HL-60 (cell line): ENCODE measurements around the gene TMED10.
"Not testable (repeated sequence)": the region's sequence is repeated elsewhere in the genome, so short reads cannot be mapped to it uniquely, and the experiment has no call there.

Source experiments
- DNase-seq, 2 experiments: peaks; one replicate each; pipeline ENCODE4 v3.0.0-alpha.2; 2010 to 2020; ENCODE audit warnings: low read depth in 1 of 2, low spot score in 1 of 2
- H3K27ac ChIP-seq: fragments of 250-450 bp; sonication (Bioruptor Pico); replicated peaks from 2 replicates; pipeline ENCODE4 v1.5.1; 2020; ENCODE audit warnings: mild to moderate bottlenecking, moderate library complexity
- H3K27me3 ChIP-seq: fragments of 250-450 bp; sonication (Bioruptor Pico); 2 replicates; pipeline ENCODE4 v1.5.1; 2021; ENCODE audit warnings: mild to moderate bottlenecking, moderate library complexity; ENCODE audit not compliant: insufficient read depth, poor library complexity, severe bottlenecking
- H3K4me3 ChIP-seq: replicated peaks from 2 replicates; pipeline ENCODE4 v1.5.1; 2011; ENCODE audit warnings: mild to moderate bottlenecking, control low read depth, low read length; ENCODE audit not compliant: insufficient read depth
- CTCF ChIP-seq: IDR thresholded peaks from one replicate; pipeline ENCODE4 v1.5.1; 2011; ENCODE audit warnings: low read length, control low read depth, inconsistent platforms; ENCODE audit not compliant: insufficient read depth
- GABPA ChIP-seq: IDR thresholded peaks from 2 replicates; pipeline ENCODE4 v1.6.1; 2012; ENCODE audit warnings: low read depth
- POLR2AphosphoS5 ChIP-seq: IDR thresholded peaks from 2 replicates; pipeline ENCODE4 v1.6.1; 2012; ENCODE audit warnings: low read depth
- REST ChIP-seq: IDR thresholded peaks from 2 replicates; pipeline ENCODE4 v1.6.1; 2012; ENCODE audit warnings: low read depth; ENCODE audit not compliant: insufficient replicate concordance
- SPI1 ChIP-seq: IDR thresholded peaks from 2 replicates; pipeline ENCODE4 v1.6.1; 2012; ENCODE audit warnings: low read depth, mild to moderate bottlenecking, borderline replicate concordance

Gene TMED10

GRCh38 chr14:75156111-75156510 is 20.3 kb downstream of the TMED10 start:
- Histone ChIP-seq H3K4me3 (no peak overlapping the region), H3K27ac (no peak overlapping the region), H3K27me3 (no peaks in the 10 kb centered on the region)
- no peak for DNase-seq
- TF ChIP-seq CTCF, result no peak
- TF ChIP-seq REST, result no peak
- TF ChIP-seq SPI1, result no peak
- no peak for TF ChIP-seq GABPA
- no peak for TF ChIP-seq POLR2AphosphoS5

GRCh38 chr14:75155169-75155568 is 21.2 kb downstream of the TMED10 start:
- no peak overlapping the region for H3K27ac ChIP-seq
- no peak overlapping the region for H3K4me3 ChIP-seq
- TF ChIP-seq SPI1 (no peak), POLR2AphosphoS5 (no peak), REST (no peak), GABPA (no peak), CTCF (no peak)
- H3K27me3 ChIP-seq, result no peaks in the 10 kb centered on the region
- DNase-seq, result no peak

- Histone ChIP-seq H3K27me3 (no peaks in the 10 kb centered on the region), H3K4me3 (no peak overlapping the region), H3K27ac (no peak overlapping the region)
- TF ChIP-seq POLR2AphosphoS5, result no peak
- DNase-seq, result no peak
These were observed 23.1 kb downstream of the TMED10 start for GRCh38 chr14:75153295-75153694.

GRCh38 chr14:75151851-75152250 is 24.6 kb downstream of the TMED10 start:
- Histone ChIP-seq H3K27ac (no peak overlapping the region), H3K27me3 (no peaks in the 10 kb centered on the region), H3K4me3 (no peak overlapping the region)
- no peak for DNase-seq
- TF ChIP-seq CTCF (no peak), SPI1 (no peak), GABPA (no peak), POLR2AphosphoS5 (no peak), REST (no peak)

GRCh38 chr14:75150637-75151036 is 25.8 kb downstream of the TMED10 start:
- not testable (repeated sequence) for H3K27me3 ChIP-seq, DNase-seq, H3K27ac ChIP-seq, H3K4me3 ChIP-seq
